NCI-H526 treated with DMSO at 0.1 percent for 48 hours (cell line): ENCODE results near the gene ZACN.

Source experiments
- DNase-seq: peaks from one replicate; lab custom pipeline; 2025; lab: John Stamatoyannopoulos, UW

The ZACN gene

GRCh38 chr17:76082326-76083251, 3.6 kb downstream of the ZACN start:
- DNase-seq, result no peak

- DNase-seq, result no peak
These were observed 4.7 kb downstream of the ZACN start for GRCh38 chr17:76083536-76084182.

- DNase-seq, result no peak
These were observed 6.2 kb downstream of the ZACN start for GRCh38 chr17:76085066-76085730.

- no peak for DNase-seq
These were observed 6.9 kb downstream of the ZACN start for GRCh38 chr17:76085731-76086366.

GRCh38 chr17:76086384-76086783, 7.4 kb downstream of the ZACN start:
- DNase-seq, result no peak

GRCh38 chr17:76087531-76087930, 8.5 kb downstream of the ZACN start:
- DNase-seq, result no peak

GRCh38 chr17:76088041-76088867, 9.3 kb downstream of the ZACN start:
- DNase-seq, result no peak

GRCh38 chr17:76088868-76089576, 10.0 kb downstream of the ZACN start:
- no peak for DNase-seq

GRCh38 chr17:76089680-76090516, 10.9 kb downstream of the ZACN start:
- DNase-seq, result no peak

GRCh38 chr17:76090517-76091129, 11.6 kb downstream of the ZACN start:
- DNase-seq, result no peak

- no peak for DNase-seq
These were observed 12.7 kb downstream of the ZACN start for GRCh38 chr17:76091526-76092286.

GRCh38 chr17:76092526-76093413, 13.8 kb downstream of the ZACN start:
- DNase-seq, result no peak

- DNase-seq, result no peak
These were observed 15.1 kb downstream of the ZACN start for GRCh38 chr17:76094046-76094445.

GRCh38 chr17:76095943-76096342, 17.0 kb downstream of the ZACN start:
- no peak for DNase-seq

- no peak for DNase-seq
These were observed 18.8 kb downstream of the ZACN start for GRCh38 chr17:76097716-76098295.

GRCh38 chr17:76102944-76103273, 23.9 kb downstream of the ZACN start:
- no peak for DNase-seq
